HTERT RPE-1 (cell line): ENCODE measurements around the gene FGG.

Experiments
- in situ Hi-C: fragments of 300-500 bp; cut with MboI; formaldehyde crosslinking; loops from 4 replicates; pipeline ENCODE4 v1.14.3; 2020; ENCODE audit warnings: low sequenced_read_pairs

FGG gene

DNA sequence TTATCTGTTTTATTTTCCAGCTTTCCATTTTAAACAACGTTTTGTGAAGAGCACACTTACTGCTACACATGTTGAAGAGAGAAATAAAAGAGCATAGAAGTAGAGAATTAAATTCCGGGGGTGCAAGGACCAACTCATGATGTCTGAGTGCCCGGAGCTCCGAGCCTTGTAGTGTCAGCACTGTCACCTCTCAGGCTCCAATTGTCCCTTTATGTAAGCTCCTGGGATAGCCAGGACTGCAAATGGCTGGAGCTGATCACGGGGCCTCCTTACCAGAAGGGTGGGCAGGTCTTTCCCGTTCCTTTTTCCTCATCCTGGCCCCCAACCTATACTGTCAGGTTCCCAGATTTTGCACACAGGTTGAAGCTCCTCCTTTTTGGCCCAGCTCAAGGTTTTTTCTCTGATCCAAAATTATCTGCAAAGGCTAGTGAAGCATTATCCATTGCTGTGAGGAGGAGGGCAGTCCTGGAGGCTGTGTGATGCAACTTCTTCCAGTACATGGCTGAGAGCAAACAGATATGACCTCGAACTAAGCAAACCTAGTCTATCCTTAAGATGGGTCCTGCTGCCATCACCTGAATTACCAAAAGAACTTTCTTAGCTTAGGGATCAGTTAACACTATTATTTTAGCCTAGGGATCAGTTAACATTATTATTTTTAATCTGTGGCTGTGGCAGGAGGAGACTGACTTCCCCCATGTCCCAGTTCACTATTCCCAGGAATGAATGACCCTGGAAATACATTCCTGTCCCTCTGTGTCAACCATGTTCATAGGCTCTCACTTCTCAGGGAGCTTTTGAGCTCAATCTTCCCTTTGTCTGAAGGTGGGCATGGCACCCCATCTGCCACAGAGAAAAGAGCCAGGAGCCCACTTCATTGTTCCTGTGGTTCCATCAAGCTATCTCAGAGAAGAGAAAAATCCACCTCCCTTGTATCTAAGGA lies at the start of gene FGG:
TSS of gene FGG (minus strand) at position 185 of the 943 bp plus-strand sequence. CDS start at position 138, 47 bp downstream.
- in situ Hi-C loops = no loop called here

GRCh38 chr4:154660052-154660451 lies 47.6 kb upstream of the FGG start:
- in situ Hi-C loops = no loop called here

DNA sequence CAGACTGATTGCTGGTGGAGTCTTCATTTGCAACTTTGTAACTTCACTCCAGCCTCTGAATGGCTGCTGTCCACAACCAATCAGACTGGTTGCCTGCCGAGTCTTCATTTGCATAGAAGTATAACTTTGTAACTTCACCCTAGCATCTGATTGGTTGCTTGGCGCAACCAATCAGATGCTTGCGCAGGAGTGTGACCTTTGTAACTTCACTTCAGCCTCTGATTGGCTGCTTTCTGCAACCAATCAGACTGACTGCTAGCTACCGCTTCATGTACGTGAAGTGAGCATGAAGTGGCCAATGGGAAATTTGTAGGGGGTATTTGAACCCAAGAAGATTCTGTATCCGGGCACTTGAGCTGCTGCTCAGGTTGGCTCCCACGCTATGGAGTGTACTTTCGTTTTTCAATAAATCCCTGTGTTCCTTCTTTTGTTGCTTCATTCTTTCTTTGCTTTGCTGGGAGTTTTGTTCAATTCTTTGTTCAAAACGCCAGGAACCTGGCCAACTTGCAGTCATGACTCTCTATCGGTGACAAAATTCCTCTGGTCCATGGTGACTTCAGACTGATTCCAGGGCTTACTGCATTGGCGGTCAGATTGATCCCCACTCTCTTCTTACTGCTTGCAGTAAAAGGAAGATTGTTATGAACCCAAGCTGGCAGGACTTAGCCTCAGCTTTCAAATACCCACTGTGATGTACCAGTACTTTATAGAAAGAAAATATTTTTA lies 46.4 kb upstream of the FGG start:
- in situ Hi-C loops = no loop called here

- in situ Hi-C loops = no loop called here
Measured at GRCh38 chr4:154643493-154643892, 31.0 kb upstream of the FGG start.

GRCh38 chr4:154642373-154643009 lies 30.0 kb upstream of the FGG start:
- in situ Hi-C loops = no loop called here

- in situ Hi-C loops = no loop called here
Measured at GRCh38 chr4:154640999-154641398, 28.5 kb upstream of the FGG start.

GRCh38 chr4:154634058-154634457 lies 21.6 kb upstream of the FGG start:
- in situ Hi-C loops = no loop called here

DNA sequence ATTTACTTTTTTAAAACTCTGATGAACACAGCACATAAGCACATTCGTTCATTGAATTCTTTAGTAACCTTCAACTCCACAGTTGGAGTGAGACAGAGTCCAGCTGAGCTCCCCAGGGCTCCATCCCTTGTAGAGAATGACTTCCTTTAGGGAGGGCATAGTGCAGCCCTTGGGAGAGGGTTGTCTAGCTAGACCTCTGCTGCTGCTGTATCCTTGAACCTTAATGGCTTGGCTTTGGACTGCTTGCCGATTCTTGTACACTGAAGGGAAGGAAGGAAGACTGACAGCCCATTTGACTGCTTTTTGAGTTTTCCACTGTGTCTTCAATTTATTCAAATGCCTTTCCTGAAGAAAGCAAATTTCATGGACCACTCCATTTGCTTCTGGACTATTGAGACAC lies 19.4 kb upstream of the FGG start:
- in situ Hi-C loops = no loop called here

DNA sequence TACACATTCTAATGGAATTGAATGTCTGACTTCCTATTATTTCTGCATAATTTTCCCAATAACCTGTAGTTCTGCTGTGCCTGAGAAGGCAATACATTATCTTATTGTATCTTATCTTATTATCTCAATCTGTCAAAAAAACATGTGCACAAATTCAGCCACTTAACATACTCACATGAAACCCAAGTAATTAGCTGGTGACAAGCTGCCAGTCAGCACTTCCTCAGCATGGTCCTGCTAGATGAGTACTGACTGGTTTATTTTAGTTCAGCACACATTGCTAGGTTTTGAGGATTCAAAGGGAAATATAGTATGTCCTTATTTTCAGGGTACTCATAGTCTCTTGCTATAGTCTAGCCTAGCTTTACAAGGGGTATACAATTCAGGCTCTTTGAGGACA lies 17.9 kb upstream of the FGG start:
- in situ Hi-C loops = no loop called here

DNA sequence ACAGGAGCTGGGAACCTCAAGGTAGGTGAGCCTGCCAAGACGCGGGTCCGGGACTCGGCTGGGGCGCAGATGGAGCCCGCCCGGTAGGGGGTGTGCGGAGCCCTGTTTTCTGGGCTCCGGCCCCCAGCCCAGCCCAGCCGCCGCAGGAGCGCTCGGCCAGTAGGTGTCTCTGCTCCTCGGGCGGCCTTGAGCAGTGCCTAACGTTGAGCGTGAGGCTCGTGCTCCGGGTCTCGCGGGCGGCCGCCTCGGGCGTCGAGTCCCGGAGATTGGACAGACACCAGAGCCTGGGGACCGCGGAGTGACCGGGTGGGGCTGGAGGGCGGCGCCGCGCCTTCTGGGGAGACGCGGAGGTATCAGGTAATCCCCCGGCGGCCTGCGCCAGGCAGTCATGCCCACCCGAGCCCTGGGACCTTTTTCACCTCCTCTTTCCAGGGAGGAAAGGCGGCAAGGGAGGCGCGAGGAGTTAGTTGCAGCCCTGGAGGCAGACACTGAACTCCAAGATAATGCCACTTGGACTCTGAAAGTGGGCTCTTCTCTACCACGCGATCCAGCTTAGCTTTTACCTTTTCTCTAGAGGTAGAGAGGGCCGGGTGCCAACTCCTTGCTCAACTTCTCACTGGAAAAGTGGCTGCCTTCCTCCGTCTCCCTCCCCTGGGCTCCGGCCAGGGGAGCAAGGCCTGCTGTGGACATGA lies 14.5 kb upstream of the FGG start:
- in situ Hi-C loops = no loop called here

DNA sequence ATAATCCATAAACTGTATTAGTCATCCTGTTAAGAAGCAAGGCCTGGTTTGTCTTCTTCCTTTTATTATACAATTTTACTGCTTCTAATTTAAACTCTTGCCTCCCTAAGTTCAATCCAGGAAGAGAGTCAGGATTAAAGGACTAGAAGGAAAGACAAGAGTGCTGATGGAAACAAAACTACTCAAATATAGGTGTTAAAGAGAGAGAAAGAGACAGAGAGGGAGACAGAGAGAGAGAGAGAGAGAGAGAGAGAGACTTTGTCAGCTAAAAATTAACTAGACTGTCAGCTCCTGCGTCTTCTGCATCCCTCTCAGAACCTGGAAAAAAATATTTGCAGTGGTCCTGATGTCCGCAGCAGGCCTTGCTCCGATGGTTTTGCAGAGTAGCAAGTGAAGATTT lies 13.5 kb upstream of the FGG start:
- in situ Hi-C loops = no loop called here

GRCh38 chr4:154623995-154624394 lies 11.5 kb upstream of the FGG start:
- in situ Hi-C loops = no loop called here

GRCh38 chr4:154623436-154623835 lies 11.0 kb upstream of the FGG start:
- in situ Hi-C loops = no loop called here

DNA sequence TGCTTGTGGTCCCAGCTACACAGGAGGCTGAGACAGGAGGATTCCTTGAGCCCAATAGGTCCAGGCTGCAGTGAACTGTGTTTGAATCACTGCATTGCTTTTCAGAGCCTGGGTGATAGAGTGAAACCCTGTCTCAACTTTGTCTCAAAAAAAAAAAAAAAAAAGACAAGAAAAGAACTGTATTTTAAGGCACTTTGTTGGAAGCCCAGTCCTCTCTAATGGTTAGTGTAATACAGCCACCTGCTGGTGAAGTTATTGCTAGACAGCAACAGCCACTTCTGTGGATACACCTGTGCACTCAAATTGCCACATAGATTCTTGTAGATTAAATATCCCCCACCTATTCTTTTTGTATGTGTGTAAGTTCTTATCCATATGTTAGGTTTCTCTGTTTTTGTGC lies 10.1 kb upstream of the FGG start:
- in situ Hi-C loops = no loop called here

- in situ Hi-C loops = no loop called here
Measured at GRCh38 chr4:154620111-154620510, 7.7 kb upstream of the FGG start.

GRCh38 chr4:154618708-154619315 lies 6.4 kb upstream of the FGG start:
- in situ Hi-C loops = no loop called here

DNA sequence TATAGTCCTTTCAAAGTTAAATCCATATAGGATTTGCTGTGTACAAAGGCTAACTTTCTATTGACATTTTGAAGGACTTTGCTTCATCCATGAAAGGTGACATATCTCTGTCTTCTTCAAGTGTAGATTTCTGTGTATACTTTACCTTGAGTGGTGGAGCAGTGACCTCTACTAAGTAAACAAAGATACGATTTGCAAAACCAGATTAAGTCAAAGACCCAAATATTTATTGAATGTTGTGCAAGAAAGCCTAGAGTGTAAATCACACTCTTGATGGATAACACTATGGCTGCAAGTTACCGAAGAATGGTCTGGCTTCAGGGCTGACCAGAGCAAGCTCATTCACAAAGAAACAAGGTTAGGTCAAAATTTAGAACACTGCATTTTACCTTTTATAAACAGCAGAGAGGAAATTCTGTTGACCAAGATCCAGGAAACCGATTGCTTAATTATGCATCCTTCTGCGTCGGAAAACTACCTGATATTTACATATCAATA lies 5.4 kb upstream of the FGG start:
- in situ Hi-C loops = no loop called here

GRCh38 chr4:154616731-154617130 lies 4.3 kb upstream of the FGG start:
- in situ Hi-C loops = no loop called here

GRCh38 chr4:154616287-154616686 lies 3.8 kb upstream of the FGG start:
- in situ Hi-C loops = no loop called here

- in situ Hi-C loops = no loop called here
Measured at GRCh38 chr4:154615211-154615610, 2.8 kb upstream of the FGG start.
